NK-92 (cell line): Measurements from ENCODE around the gene E2F6.

Experiments used
- DNase-seq: peaks from one replicate; lab custom pipeline; 2025; ENCODE audit not compliant: unreplicated experiment; lab: John Stamatoyannopoulos, UW

E2F6 gene

GRCh38 chr2:11465485-11466306 lies at the start of gene E2F6:
Gene E2F6, minus strand, starts transcription at chr2:11466161. Its CDS starts 282 bp downstream, at chr2:11465879.
- DNase-seq, result peak; percentile 11

GRCh38 chr2:11515490-11515981 lies 49.6 kb upstream of the E2F6 start:
- no peak for DNase-seq

GRCh38 chr2:11514904-11515303 lies 48.9 kb upstream of the E2F6 start:
- no peak for DNase-seq

- DNase-seq, result no peak
Observed at GRCh38 chr2:11514081-11514730, 48.2 kb upstream of the E2F6 start.

GRCh38 chr2:11513319-11513718 lies 47.4 kb upstream of the E2F6 start:
- no peak for DNase-seq

- no peak for DNase-seq
Observed at GRCh38 chr2:11512431-11512830, 46.5 kb upstream of the E2F6 start.

- no peak for DNase-seq
Observed at GRCh38 chr2:11509657-11510360, 43.8 kb upstream of the E2F6 start.

- no peak for DNase-seq
Observed at GRCh38 chr2:11508279-11508678, 42.3 kb upstream of the E2F6 start.

- no peak for DNase-seq
Observed at GRCh38 chr2:11507517-11507916, 41.6 kb upstream of the E2F6 start.

- no peak for DNase-seq
Observed at GRCh38 chr2:11506611-11506969, 40.6 kb upstream of the E2F6 start.

- DNase-seq, result no peak
Observed at GRCh38 chr2:11505652-11506610, 40.0 kb upstream of the E2F6 start.

- no peak for DNase-seq
Observed at GRCh38 chr2:11503354-11503927, 37.5 kb upstream of the E2F6 start.

GRCh38 chr2:11502740-11503292 lies 36.9 kb upstream of the E2F6 start:
- DNase-seq, result no peak

- DNase-seq, result no peak
Observed at GRCh38 chr2:11500702-11501303, 34.8 kb upstream of the E2F6 start.

- DNase-seq, result no peak
Observed at GRCh38 chr2:11499081-11499743, 33.3 kb upstream of the E2F6 start.

GRCh38 chr2:11498543-11499034 lies 32.6 kb upstream of the E2F6 start:
- no peak for DNase-seq

- no peak for DNase-seq
Observed at GRCh38 chr2:11495844-11496681, 30.1 kb upstream of the E2F6 start.

- no peak for DNase-seq
Observed at GRCh38 chr2:11494310-11494709, 28.3 kb upstream of the E2F6 start.
